ENCODE results near the gene FICD.

The FICD gene

GRCh38 chr12:108473400-108474055, 41.5 kb upstream of the FICD start:
- Histone ChIP-seq H4K20me1 (ENCODE audit: insufficient read depth, low read length) (no peaks in the 10 kb centered on the region), H3K4me3 (ENCODE audit: low read depth in 1 of 2, low read length in 2 of 2) (no peak overlapping the region), H2AFZ (ENCODE audit: low read depth, low read length) (no peak overlapping the region), H3K27me3 (ENCODE audit: insufficient read depth, low read length, poor library complexity) (no peaks in the 10 kb centered on the region), H3K27ac (ENCODE audit: low read length) (no peak overlapping the region), H3K36me3 (ENCODE audit: insufficient read depth, low read length) (no peaks in the 10 kb centered on the region), H3K4me1 (ENCODE audit: insufficient read depth, low read length) (no peaks in the 10 kb centered on the region), H3K9me3 (ENCODE audit: insufficient read depth, low read length, severe bottlenecking) (no peaks in the 10 kb centered on the region), H3K9ac (ENCODE audit: low read depth, low read length) (no peak overlapping the region), H3K79me2 (ENCODE audit: insufficient read depth, low read length) (no peaks in the 10 kb centered on the region), H3K4me2 (ENCODE audit: insufficient read depth, low read length) (no peak overlapping the region)
- TF ChIP-seq, protein P1, sequence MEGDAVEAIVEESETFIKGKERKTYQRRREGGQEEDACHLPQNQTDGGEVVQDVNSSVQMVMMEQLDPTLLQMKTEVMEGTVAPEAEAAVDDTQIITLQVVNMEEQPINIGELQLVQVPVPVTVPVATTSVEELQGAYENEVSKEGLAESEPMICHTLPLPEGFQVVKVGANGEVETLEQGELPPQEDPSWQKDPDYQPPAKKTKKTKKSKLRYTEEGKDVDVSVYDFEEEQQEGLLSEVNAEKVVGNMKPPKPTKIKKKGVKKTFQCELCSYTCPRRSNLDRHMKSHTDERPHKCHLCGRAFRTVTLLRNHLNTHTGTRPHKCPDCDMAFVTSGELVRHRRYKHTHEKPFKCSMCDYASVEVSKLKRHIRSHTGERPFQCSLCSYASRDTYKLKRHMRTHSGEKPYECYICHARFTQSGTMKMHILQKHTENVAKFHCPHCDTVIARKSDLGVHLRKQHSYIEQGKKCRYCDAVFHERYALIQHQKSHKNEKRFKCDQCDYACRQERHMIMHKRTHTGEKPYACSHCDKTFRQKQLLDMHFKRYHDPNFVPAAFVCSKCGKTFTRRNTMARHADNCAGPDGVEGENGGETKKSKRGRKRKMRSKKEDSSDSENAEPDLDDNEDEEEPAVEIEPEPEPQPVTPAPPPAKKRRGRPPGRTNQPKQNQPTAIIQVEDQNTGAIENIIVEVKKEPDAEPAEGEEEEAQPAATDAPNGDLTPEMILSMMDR (IDR thresholded peaks at IDR 0.05; ENCODE audit: borderline replicate concordance, extremely low read depth, low read length, poor library complexity, severe bottlenecking): no peak
- TF ChIP-seq EZH2 (IDR thresholded peaks at IDR 0.05; ENCODE audit: borderline replicate concordance, low read depth, low read length, severe bottlenecking): no peak
- ATAC-seq (ENCODE audit: insufficient read depth, low read depth) (no peak), DNase-seq (no peak)

DNA sequence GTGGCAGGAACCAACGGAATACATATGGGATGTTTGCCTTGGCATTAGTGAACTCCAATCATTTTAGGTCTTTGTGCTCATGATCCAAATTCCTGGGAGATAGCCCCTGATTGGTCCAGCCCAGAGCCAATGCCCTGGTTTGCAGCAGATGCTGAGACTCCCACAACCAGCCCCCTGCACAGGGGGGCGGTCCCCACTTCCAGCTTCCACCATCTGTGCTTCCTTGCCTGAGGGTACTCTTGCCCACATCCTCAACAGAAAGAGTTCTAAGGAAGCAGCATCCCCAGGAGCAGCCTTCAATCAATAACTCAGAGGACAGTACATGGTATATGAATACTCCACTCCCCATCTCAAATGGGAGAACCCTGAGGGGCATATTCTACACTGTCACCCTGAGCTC, 39.7 kb upstream of the FICD start:
- ATAC-seq (ENCODE audit: insufficient read depth, low read depth) (no peak), DNase-seq (no peak)
- Histone ChIP-seq H3K36me3 (ENCODE audit: insufficient read depth, low read length) (no peaks in the 10 kb centered on the region), H3K9ac (ENCODE audit: low read depth, low read length) (no peak overlapping the region), H4K20me1 (ENCODE audit: insufficient read depth, low read length) (no peaks in the 10 kb centered on the region), H2AFZ (ENCODE audit: low read depth, low read length) (no peak overlapping the region), H3K27ac (ENCODE audit: low read length) (no peak overlapping the region), H3K79me2 (ENCODE audit: insufficient read depth, low read length) (no peaks in the 10 kb centered on the region), H3K27me3 (ENCODE audit: insufficient read depth, low read length, poor library complexity) (no peaks in the 10 kb centered on the region), H3K4me2 (ENCODE audit: insufficient read depth, low read length) (no peak overlapping the region), H3K4me3 (ENCODE audit: low read depth in 1 of 2, low read length in 2 of 2) (no peak overlapping the region), H3K9me3 (ENCODE audit: insufficient read depth, low read length, severe bottlenecking) (no peaks in the 10 kb centered on the region), H3K4me1 (ENCODE audit: insufficient read depth, low read length) (no peaks in the 10 kb centered on the region)
- no peak for TF ChIP-seq EZH2 (IDR thresholded peaks at IDR 0.05; ENCODE audit: borderline replicate concordance, low read depth, low read length, severe bottlenecking)
- TF ChIP-seq, protein P1 (IDR thresholded peaks at IDR 0.05; ENCODE audit: borderline replicate concordance, extremely low read depth, low read length, poor library complexity, severe bottlenecking): no peak

- no peak for DNase-seq
- ATAC-seq (ENCODE audit: insufficient read depth, low read depth): no peak
- Histone ChIP-seq H3K4me1 (ENCODE audit: insufficient read depth, low read length) (no peaks in the 10 kb centered on the region), H3K27ac (ENCODE audit: low read length) (no peak overlapping the region), H3K9me3 (ENCODE audit: insufficient read depth, low read length, severe bottlenecking) (no peaks in the 10 kb centered on the region), H4K20me1 (ENCODE audit: insufficient read depth, low read length) (no peaks in the 10 kb centered on the region), H3K4me3 (ENCODE audit: low read depth in 1 of 2, low read length in 2 of 2) (no peak overlapping the region), H3K9ac (ENCODE audit: low read depth, low read length) (no peak overlapping the region), H3K4me2 (ENCODE audit: insufficient read depth, low read length) (no peak overlapping the region), H3K36me3 (ENCODE audit: insufficient read depth, low read length) (no peaks in the 10 kb centered on the region), H2AFZ (ENCODE audit: low read depth, low read length) (no peak overlapping the region), H3K79me2 (ENCODE audit: insufficient read depth, low read length) (no peaks in the 10 kb centered on the region), H3K27me3 (ENCODE audit: insufficient read depth, low read length, poor library complexity) (no peaks in the 10 kb centered on the region)
- TF ChIP-seq EZH2 (IDR thresholded peaks at IDR 0.05; ENCODE audit: borderline replicate concordance, low read depth, low read length, severe bottlenecking): no peak
- TF ChIP-seq, protein P1 (IDR thresholded peaks at IDR 0.05; ENCODE audit: borderline replicate concordance, extremely low read depth, low read length, poor library complexity, severe bottlenecking): no peak
Observed at GRCh38 chr12:108477055-108477880, 37.8 kb upstream of the FICD start.
